ENCODE measurements around the gene CNNM1. TPM values are rescaled to one million over a fixed set of nuclear protein-coding genes. Genes with fewer than 3 reads are reported as not detected.

CNNM1 gene
- total RNA-seq, 3 donors from 2014 or later: 0.64 to 0.98 (median 0.88) TPM

DNA sequence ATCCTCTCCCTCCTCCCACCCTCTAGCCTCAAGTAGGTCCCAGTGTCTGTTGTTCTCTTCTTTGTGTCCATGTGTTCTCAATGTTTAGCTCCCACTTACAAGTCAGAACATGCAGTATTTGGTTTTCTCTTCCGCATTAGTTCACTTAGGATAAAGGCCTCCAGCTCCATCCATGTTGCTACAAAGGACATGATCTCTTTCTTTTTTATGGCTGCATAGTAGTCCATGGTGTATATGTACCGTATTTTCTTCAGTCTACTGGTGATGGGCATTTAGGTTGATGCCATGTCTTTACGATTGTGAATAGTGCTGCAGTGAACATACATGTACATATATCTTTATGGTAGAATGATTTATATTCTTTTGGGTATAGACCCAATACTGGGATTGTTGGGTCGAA, 102.9 kb downstream of the CNNM1 start:
- Histone ChIP-seq H3K36me3 (no peaks in the 10 kb centered on the region), H3K4me1 (peaks cover 0 to 6% of the 10 kb centered on the region in 2 donors), H3K27ac (no peak overlapping the region), H3K4me3 (peak overlapping the region in 1 of 3 donors; percentile 66), H3K9me3 (no peaks in the 10 kb centered on the region), H3K27me3 (no peaks in the 10 kb centered on the region)
- intact Hi-C loops (cut with DNase I; ENCODE audit: low total_unique reads): loop anchor here (5.0 kb wide), 1 partner anchor 180 kb away; no protein-coding TSS in a partner anchor
- TF ChIP-seq POLR2A (IDR thresholded peaks at IDR 0.05) (no peak), POLR2AphosphoS5 (IDR thresholded peaks at IDR 0.05) (no peak)
- TF ChIP-seq, protein P1, sequence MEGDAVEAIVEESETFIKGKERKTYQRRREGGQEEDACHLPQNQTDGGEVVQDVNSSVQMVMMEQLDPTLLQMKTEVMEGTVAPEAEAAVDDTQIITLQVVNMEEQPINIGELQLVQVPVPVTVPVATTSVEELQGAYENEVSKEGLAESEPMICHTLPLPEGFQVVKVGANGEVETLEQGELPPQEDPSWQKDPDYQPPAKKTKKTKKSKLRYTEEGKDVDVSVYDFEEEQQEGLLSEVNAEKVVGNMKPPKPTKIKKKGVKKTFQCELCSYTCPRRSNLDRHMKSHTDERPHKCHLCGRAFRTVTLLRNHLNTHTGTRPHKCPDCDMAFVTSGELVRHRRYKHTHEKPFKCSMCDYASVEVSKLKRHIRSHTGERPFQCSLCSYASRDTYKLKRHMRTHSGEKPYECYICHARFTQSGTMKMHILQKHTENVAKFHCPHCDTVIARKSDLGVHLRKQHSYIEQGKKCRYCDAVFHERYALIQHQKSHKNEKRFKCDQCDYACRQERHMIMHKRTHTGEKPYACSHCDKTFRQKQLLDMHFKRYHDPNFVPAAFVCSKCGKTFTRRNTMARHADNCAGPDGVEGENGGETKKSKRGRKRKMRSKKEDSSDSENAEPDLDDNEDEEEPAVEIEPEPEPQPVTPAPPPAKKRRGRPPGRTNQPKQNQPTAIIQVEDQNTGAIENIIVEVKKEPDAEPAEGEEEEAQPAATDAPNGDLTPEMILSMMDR (IDR thresholded peaks at IDR 0.05): no peak
- no peak for DNase-seq (ENCODE audit: low spot score in 2 of 2)

DNA sequence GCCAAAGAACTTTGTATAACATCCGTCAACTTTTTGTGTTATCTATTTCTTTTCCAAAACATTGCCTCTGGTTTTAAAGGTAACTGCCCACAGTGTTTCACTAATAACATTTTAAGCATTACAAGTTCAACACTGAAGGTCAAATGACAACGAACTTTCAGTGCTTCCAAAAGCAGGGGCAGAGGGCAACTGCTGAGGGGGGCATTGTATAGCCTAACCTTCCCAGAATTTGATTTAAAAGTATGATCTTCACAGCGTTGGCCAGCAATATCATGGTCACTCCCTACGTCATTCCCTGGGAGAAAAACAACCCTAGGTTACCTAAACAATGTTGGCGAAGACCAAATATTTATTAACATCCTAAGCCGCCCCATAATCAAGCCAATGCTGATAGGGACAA, 103.7 kb downstream of the CNNM1 start:
- H3K27ac ChIP-seq: no peak overlapping the region
- DNase-seq (ENCODE audit: low spot score in 2 of 2): no peak
- H3K4me1 ChIP-seq: peaks cover 0 to 6% of the 10 kb centered on the region in 2 donors
- H3K27me3 ChIP-seq: no peaks in the 10 kb centered on the region
- no peak for TF ChIP-seq POLR2A (IDR thresholded peaks at IDR 0.05)
- no peak for TF ChIP-seq POLR2AphosphoS5 (IDR thresholded peaks at IDR 0.05)
- TF ChIP-seq, protein P1 (IDR thresholded peaks at IDR 0.05): no peak
- H3K36me3 ChIP-seq: no peaks in the 10 kb centered on the region
- H3K9me3 ChIP-seq: no peaks in the 10 kb centered on the region
- H3K4me3 ChIP-seq: no peak overlapping the region
- intact Hi-C loops (cut with DNase I; ENCODE audit: low total_unique reads): loop anchor here (5.0 kb wide), 1 partner anchor 179 kb away; no protein-coding TSS in a partner anchor

DNA sequence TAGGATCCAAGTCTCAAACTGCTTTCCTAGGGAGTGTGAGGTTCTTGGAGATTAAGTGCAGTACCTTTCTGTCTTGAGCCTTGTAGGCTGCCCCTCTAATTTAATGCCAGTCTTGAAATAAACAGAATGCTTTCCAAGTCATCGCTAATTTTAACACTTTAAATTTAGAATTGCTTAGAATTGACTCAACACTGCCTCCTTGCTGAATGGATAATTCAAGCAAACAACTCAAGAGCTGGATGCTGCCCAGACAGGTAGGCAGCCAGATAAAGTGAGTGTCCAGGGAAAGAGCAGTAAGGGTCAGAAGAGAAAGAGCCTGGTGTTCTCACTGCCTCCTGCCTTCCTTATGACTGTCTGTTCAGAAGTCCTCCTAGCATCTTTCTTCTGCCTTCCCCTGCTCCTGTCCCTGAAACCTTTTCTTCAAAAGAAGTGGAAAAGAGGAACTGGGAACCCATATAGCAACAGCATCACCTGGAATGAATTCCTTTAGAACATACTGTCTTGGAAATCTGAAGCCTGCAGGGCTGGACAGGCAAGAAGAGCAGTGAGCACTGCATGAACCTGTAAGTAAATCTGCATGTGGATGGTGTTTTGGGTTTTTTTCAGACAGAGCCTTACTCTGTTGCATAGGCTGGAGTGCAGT, 104.3 kb downstream of the CNNM1 start:
- no peak overlapping the region for H3K4me3 ChIP-seq
- TF ChIP-seq, protein P1 (IDR thresholded peaks at IDR 0.05): no peak
- no peak for TF ChIP-seq POLR2AphosphoS5 (IDR thresholded peaks at IDR 0.05)
- TF ChIP-seq POLR2A (IDR thresholded peaks at IDR 0.05): no peak
- no peak overlapping the region for H3K27ac ChIP-seq
- peaks cover 0 to 6% of the 10 kb centered on the region in 2 donors for H3K4me1 ChIP-seq
- H3K9me3 ChIP-seq: no peaks in the 10 kb centered on the region
- DNase-seq (ENCODE audit: low spot score in 2 of 2): no peak
- intact Hi-C loops (cut with DNase I; ENCODE audit: low total_unique reads): loop anchor here (5.0 kb wide), 1 partner anchor 179 kb away; no protein-coding TSS in a partner anchor
- H3K36me3 ChIP-seq: no peaks in the 10 kb centered on the region
- no peaks in the 10 kb centered on the region for H3K27me3 ChIP-seq

DNA sequence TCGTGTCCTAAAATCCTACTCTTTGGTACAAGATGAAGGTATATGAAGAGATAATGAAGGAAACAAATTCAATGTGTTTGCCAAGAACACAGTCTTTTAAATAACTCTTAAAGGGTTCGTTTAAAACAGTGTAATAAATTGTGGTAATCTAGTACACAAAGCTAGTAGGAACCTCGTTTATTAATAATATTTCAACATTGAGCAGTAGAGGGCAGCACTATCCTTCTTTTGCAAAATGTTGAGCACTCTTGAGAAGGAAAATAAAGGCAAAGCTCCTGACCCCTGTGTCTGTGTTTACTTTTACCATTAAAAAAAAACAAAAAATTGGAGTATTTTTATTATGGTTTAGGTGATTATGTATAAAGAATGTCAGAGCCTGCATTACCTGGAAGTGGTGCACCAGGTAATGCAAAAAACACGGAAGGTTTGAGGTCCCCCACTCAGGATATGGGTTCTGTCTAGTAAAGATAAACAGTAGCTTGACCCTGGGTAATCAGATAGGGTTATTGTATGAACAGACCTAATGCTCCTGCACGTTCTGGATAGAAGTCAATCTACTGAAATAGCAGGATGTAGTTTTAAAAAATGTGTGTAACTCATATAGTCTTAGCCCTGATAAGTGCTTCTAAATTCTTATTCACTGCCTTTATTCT, 107.0 kb downstream of the CNNM1 start:
- TF ChIP-seq POLR2AphosphoS5 (IDR thresholded peaks at IDR 0.05): no peak
- TF ChIP-seq, protein P1 (IDR thresholded peaks at IDR 0.05): peak in 2 of 3 donors; percentile 34 to 45
- intact Hi-C loops (cut with DNase I; ENCODE audit: low total_unique reads): no loop called here
- no peak overlapping the region for H3K27ac ChIP-seq
- H3K4me3 ChIP-seq: no peak overlapping the region
- H3K4me1 ChIP-seq: no peaks in the 10 kb centered on the region
- DNase-seq (ENCODE audit: low spot score in 2 of 2): no peak
- no peaks in the 10 kb centered on the region for H3K27me3 ChIP-seq
- no peaks in the 10 kb centered on the region for H3K9me3 ChIP-seq
- no peaks in the 10 kb centered on the region for H3K36me3 ChIP-seq

DNA sequence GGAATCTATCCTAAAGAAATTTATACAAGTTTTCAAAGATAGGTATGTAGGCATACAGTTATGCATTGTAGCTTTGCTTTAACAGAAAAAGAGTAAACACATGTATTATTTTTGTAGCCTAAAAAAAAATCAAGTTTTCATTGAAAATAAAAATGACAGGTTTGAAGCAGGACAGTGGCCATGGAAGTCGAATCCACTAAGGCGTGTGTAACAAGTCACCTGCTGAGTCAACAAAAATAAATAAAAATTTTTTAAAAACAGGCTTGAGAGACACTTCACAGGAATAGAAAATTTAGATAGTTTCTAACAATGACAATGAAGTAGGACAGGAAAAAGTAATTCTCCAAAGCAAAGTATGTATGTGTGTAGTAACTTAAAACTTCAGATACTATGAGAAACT, 109.7 kb downstream of the CNNM1 start:
- Histone ChIP-seq H3K4me3 (no peak overlapping the region), H3K27me3 (no peaks in the 10 kb centered on the region), H3K27ac (no peak overlapping the region), H3K9me3 (no peaks in the 10 kb centered on the region), H3K4me1 (no peaks in the 10 kb centered on the region), H3K36me3 (no peaks in the 10 kb centered on the region)
- no peak for DNase-seq (ENCODE audit: low spot score in 2 of 2)
- TF ChIP-seq, protein P1 (IDR thresholded peaks at IDR 0.05): no peak
- no peak for TF ChIP-seq POLR2AphosphoS5 (IDR thresholded peaks at IDR 0.05)
- no peak for TF ChIP-seq POLR2A (IDR thresholded peaks at IDR 0.05)
- intact Hi-C loops (cut with DNase I; ENCODE audit: low total_unique reads): no loop called here
